ENCODE data around the gene PPIL3. TPM values are rescaled to one million over a fixed set of nuclear protein-coding genes. Genes with fewer than 3 reads are reported as not detected.

Gene PPIL3
- total RNA-seq, 1 donor from 2014 or later: 41.1 TPM

- H3K9me3 Mint-ChIP-seq (ENCODE audit: unreplicated experiment): no peaks in the 10 kb centered on the region
- no peak for TF ChIP-seq CTCF (IDR thresholded peaks at IDR 0.05; ENCODE audit: unreplicated experiment)
- no peak for DNase-seq (ENCODE audit: low spot score)
- no peak overlapping the region for H3K27ac Mint-ChIP-seq (ENCODE audit: unreplicated experiment)
- no peaks in the 10 kb centered on the region for H3K27me3 Mint-ChIP-seq (ENCODE audit: unreplicated experiment)
- H3K36me3 Mint-ChIP-seq (ENCODE audit: low read depth, unreplicated experiment): no peaks in the 10 kb centered on the region
- no peak overlapping the region for H3K4me3 Mint-ChIP-seq (ENCODE audit: unreplicated experiment)
- no peaks in the 10 kb centered on the region for H3K4me1 Mint-ChIP-seq (ENCODE audit: unreplicated experiment)
Measured at GRCh38 chr2:200843993-200844948, 44.6 kb downstream of the PPIL3 start.

- H3K27ac Mint-ChIP-seq (ENCODE audit: unreplicated experiment): no peak overlapping the region
- TF ChIP-seq CTCF (IDR thresholded peaks at IDR 0.05; ENCODE audit: unreplicated experiment): no peak
- no peak for DNase-seq (ENCODE audit: low spot score)
- H3K36me3 Mint-ChIP-seq (ENCODE audit: low read depth, unreplicated experiment): peaks cover 5% of the 10 kb centered on the region
- no peaks in the 10 kb centered on the region for H3K4me1 Mint-ChIP-seq (ENCODE audit: unreplicated experiment)
- no peaks in the 10 kb centered on the region for H3K27me3 Mint-ChIP-seq (ENCODE audit: unreplicated experiment)
- no peak overlapping the region for H3K4me3 Mint-ChIP-seq (ENCODE audit: unreplicated experiment)
- no peaks in the 10 kb centered on the region for H3K9me3 Mint-ChIP-seq (ENCODE audit: unreplicated experiment)
Measured at GRCh38 chr2:200839513-200839912, 49.4 kb downstream of the PPIL3 start.

GRCh38 chr2:200834701-200835100 is 54.2 kb downstream of the PPIL3 start:
- Mint-ChIP-seq H3K36me3 (ENCODE audit: low read depth, unreplicated experiment) (peaks cover 5% of the 10 kb centered on the region), H3K4me3 (ENCODE audit: unreplicated experiment) (no peak overlapping the region), H3K27ac (ENCODE audit: unreplicated experiment) (no peak overlapping the region), H3K4me1 (ENCODE audit: unreplicated experiment) (peaks cover 6% of the 10 kb centered on the region), H3K27me3 (ENCODE audit: unreplicated experiment) (peaks cover 2% of the 10 kb centered on the region), H3K9me3 (ENCODE audit: unreplicated experiment) (no peaks in the 10 kb centered on the region)
- no peak for DNase-seq (ENCODE audit: low spot score)
- no peak for TF ChIP-seq CTCF (IDR thresholded peaks at IDR 0.05; ENCODE audit: unreplicated experiment)

- H3K4me3 Mint-ChIP-seq (ENCODE audit: unreplicated experiment): no peak overlapping the region
- peaks cover 6% of the 10 kb centered on the region for H3K4me1 Mint-ChIP-seq (ENCODE audit: unreplicated experiment)
- TF ChIP-seq CTCF (IDR thresholded peaks at IDR 0.05; ENCODE audit: unreplicated experiment): no peak
- peaks cover 2% of the 10 kb centered on the region for H3K27me3 Mint-ChIP-seq (ENCODE audit: unreplicated experiment)
- H3K9me3 Mint-ChIP-seq (ENCODE audit: unreplicated experiment): no peaks in the 10 kb centered on the region
- H3K27ac Mint-ChIP-seq (ENCODE audit: unreplicated experiment): peak overlapping the region; percentile 72
- DNase-seq (ENCODE audit: low spot score): no peak
- H3K36me3 Mint-ChIP-seq (ENCODE audit: low read depth, unreplicated experiment): no peaks in the 10 kb centered on the region
Measured at GRCh38 chr2:200829258-200829655, 59.6 kb downstream of the PPIL3 start.

All from endothelial cell (in vitro differentiated cells).